Activated naive CD4-positive, alpha-beta T cell treated with anti-CD3 and anti-CD28 coated beads, Interleukin-2, amount 50 U/mL, for 72 hours (primary cell): ENCODE measurements around the gene ZNF230. TPM values are rescaled to one million over a fixed set of nuclear protein-coding genes. Genes with fewer than 3 reads are reported as not detected.

ENCODE experiments used
- ATAC-seq, 2 donors: fragments of 150-1000 bp; cut with Tn5 transposase; 2 replicates each; pipeline ENCODE4 v1.10.0; 2021; ENCODE audit warnings: mild to moderate bottlenecking in 2 of 2, moderate library complexity in 2 of 2
- DNase-seq, 2 donors: peaks; one replicate each; pipeline ENCODE4 v3.0.0; 2021 to 2022; ENCODE audit warnings: low spot score in 2 of 2
- H3K27ac Mint-ChIP-seq, 2 donors: one replicate each; pipeline ENCODE4 v1.8.0; 2022; ENCODE audit warnings: mild to moderate bottlenecking in 2 of 2, mixed read lengths in 2 of 2
- H3K36me3 Mint-ChIP-seq, 2 donors: one replicate each; pipeline ENCODE4 v1.8.0; 2022; ENCODE audit warnings: mixed read lengths in 2 of 2
- H3K9me3 Mint-ChIP-seq, 2 donors: one replicate each; pipeline ENCODE4 v1.8.0; 2022; ENCODE audit warnings: mixed read lengths in 2 of 2
- total RNA-seq, 2 donors: library from RNA; stranded (reverse); gene quantifications; one replicate each; pipeline ENCODE4 v1.2.3, GENCODE V29; 2022

Gene ZNF230
- 1 to 10 TPM; 3.6 to 5.1 TPM for total RNA-seq

GRCh38 chr19:44002566-44003460, at the start of gene ZNF230:
ZNF230 (plus strand) TSS chr19:44002957; CDS start chr19:44007079, 4,122 bp downstream.
- peaks cover 49 to 60% of the 10 kb centered on the region in 2 donors for H3K36me3 Mint-ChIP-seq
- peak within 1 kb of the TSS; percentile 95 to 96 for H3K27ac Mint-ChIP-seq
- peak; percentile 70 to 80 for DNase-seq
- peak; percentile 93 to 100 for ATAC-seq
- H3K9me3 Mint-ChIP-seq: peaks cover 27 to 34% of the 10 kb centered on the region in 2 donors

DNA sequence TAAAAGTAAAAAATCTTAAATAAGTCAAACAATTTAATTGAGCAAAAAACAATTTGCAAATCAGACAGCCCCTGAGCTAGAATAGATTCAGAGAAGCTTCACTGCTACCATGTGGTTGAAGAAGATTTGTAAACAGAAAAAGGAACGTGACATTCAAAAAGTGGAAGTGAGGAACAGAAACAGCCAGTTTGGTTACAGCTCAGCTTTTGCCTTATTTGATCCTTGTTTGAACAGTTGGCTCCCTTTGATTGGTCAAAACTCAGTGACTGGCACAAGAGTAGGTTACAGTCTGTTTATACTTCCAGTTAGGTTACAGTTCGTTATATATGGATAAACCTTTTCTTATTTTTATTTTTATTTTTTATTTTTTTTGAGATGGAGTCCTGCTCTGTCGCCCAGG, 45.9 kb upstream of the ZNF230 start:
- H3K9me3 Mint-ChIP-seq: peaks cover 10 to 22% of the 10 kb centered on the region in 2 donors
- ATAC-seq (no peak), DNase-seq (no peak)
- H3K27ac Mint-ChIP-seq: no peak overlapping the region
- peaks cover 20 to 31% of the 10 kb centered on the region in 2 donors for H3K36me3 Mint-ChIP-seq

- ATAC-seq (no peak), DNase-seq (no peak)
- Mint-ChIP-seq H3K36me3 (peaks cover 26 to 32% of the 10 kb centered on the region in 2 donors), H3K9me3 (peaks cover 10 to 23% of the 10 kb centered on the region in 2 donors), H3K27ac (no peak overlapping the region)
Observed at GRCh38 chr19:43957891-43958290, 44.9 kb upstream of the ZNF230 start.

- Mint-ChIP-seq H3K9me3 (peaks cover 21 to 34% of the 10 kb centered on the region in 2 donors), H3K27ac (no peak overlapping the region), H3K36me3 (peaks cover 27 to 46% of the 10 kb centered on the region in 2 donors)
- ATAC-seq: no peak
- no peak for DNase-seq
Observed at GRCh38 chr19:43960411-43960810, 42.3 kb upstream of the ZNF230 start.

GRCh38 chr19:43966079-43966694, 36.6 kb upstream of the ZNF230 start:
- Mint-ChIP-seq H3K27ac (no peak overlapping the region), H3K9me3 (peaks cover 52 to 53% of the 10 kb centered on the region in 2 donors), H3K36me3 (peaks cover 62 to 73% of the 10 kb centered on the region in 2 donors)
- DNase-seq (no peak), ATAC-seq (no peak)

DNA sequence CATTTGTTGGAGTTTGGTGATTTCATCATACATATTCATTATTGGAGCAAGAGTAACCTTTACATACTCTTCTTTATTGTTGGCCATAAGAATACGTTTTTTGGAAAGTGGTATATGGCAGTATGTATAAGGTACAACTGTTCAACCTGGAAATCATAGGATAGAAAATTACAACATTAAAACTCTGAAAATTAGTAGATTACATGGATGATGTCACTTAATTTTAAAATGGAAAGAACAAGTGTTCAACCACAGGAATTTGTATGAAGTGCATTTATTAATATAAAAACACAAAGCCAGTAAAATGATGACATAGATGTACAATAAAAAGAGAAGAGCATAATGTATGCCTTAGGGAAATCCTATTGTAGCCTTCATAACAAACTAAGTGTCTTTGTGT, 26.0 kb upstream of the ZNF230 start:
- Mint-ChIP-seq H3K9me3 (peaks cover 26 to 30% of the 10 kb centered on the region in 2 donors), H3K27ac (no peak overlapping the region), H3K36me3 (peaks cover 15 to 31% of the 10 kb centered on the region in 2 donors)
- DNase-seq: no peak
- no peak for ATAC-seq

DNA sequence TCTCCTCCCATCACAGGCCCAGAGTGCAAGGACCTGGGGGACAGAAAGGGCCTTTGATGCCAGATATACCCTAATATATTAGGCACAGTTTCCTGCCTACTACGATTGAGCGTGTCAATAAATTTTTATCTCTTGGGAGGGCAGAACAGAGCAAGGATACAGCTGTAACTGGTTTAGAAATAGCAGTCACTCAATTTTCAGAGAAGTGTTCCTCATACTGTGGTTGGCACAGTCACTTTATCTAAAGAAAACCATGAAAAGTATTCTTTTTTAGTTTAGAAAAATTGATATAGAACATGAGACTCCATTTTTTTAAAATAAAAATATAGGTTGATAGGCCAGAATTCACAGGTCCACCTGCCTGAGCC, 19.2 kb upstream of the ZNF230 start:
- H3K27ac Mint-ChIP-seq: peak overlapping the region in 1 of 2 donors; percentile 88
- peak in 1 of 2 donors; percentile 11 for ATAC-seq
- H3K9me3 Mint-ChIP-seq: peaks cover 10 to 14% of the 10 kb centered on the region in 2 donors

DNA sequence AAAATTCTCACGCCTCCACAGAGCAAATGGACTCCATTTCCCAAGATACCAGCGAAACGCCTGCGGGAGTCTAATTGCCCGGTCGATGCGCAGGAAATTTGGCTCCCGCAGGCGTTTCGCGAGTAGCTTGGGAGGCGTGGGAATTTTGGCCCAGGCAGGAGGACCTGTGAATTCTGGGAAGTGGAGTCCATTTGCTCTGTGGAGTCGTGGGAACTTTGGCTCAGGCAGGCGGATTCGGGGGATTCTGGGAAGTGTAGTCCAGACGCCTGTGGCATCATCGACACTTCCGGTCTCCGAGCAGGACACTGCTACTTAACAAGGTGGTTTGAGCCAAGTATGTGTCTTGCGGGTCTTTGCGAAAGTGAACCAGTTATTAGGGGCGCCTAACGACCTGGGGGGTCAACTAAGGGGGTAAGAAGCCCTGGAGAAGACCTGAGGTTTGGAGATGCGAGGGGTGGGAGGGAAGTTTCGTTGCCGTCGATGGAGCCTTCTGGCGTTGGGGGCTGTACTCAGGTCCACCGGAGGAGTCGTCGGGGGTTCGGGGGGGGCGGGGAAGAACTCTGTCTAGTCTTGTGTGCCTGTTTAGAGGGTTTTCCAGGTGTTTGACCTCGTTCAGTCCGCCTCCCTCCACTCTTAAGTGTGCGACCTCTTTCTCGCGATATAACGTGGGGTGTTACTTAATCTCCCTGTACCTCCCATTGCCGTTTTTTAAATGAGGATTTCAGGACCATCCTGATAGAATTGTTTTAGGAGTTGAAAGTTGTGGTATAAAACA, 18.7 kb upstream of the ZNF230 start, which contains the start of gene ZNF155:
TSS of gene ZNF155 (plus strand) at position 277 of the 775 bp plus-strand sequence. CDS start 4,356 bp downstream, outside the sequence.
- peaks cover 9 to 23% of the 10 kb centered on the region in 2 donors for H3K36me3 Mint-ChIP-seq

More for the DNA sequence above, 19.2 kb upstream of the ZNF230 start:
- DNase-seq: no peak
- peaks cover 5 to 18% of the 10 kb centered on the region in 2 donors for H3K36me3 Mint-ChIP-seq

GRCh38 chr19:43984687-43985000, 18.1 kb upstream of the ZNF230 start:
- Mint-ChIP-seq H3K27ac (peak overlapping the region; percentile 88 to 95), H3K36me3 (peaks cover 14 to 29% of the 10 kb centered on the region in 2 donors), H3K9me3 (peaks cover 7 to 20% of the 10 kb centered on the region in 2 donors)
- peak in 1 of 2 donors; percentile 37 for ATAC-seq
- no peak for DNase-seq

More for the DNA sequence above, 18.7 kb upstream of the ZNF230 start, which contains the start of gene ZNF155:
- Mint-ChIP-seq H3K9me3 (peaks cover 9 to 15% of the 10 kb centered on the region in 2 donors), H3K27ac (peak within 1 kb of the TSS; percentile 88 to 95)
- ATAC-seq (peak; percentile 97), DNase-seq (peak; percentile 57 to 75)

- H3K9me3 Mint-ChIP-seq: peaks cover 30 to 32% of the 10 kb centered on the region in 2 donors
- DNase-seq: no peak
- H3K27ac Mint-ChIP-seq: no peak overlapping the region
- peaks cover 51 to 66% of the 10 kb centered on the region in 2 donors for H3K36me3 Mint-ChIP-seq
- ATAC-seq: no peak
Observed at GRCh38 chr19:43997631-43998290, 5.0 kb upstream of the ZNF230 start.

DNA sequence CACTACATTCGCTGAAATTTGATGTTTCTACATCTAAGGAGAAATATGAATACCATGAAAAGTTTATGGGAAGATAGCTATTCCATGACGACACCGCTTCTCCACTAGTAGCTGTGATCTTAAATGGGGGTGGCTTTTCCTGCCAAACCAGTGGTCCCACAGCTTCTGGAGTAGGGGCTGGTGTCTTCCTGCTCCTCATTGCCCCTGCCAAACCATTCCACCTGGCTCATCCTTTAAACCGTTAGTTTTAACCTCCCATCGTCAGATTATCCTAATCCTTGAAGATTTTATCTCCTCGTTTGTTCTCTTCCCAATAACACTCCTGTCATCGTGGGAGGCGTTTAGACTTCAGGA, 568 bp upstream of the ZNF230 start:
- DNase-seq (no peak), ATAC-seq (no peak)
- H3K27ac Mint-ChIP-seq: peak overlapping the region; percentile 95 to 96
- H3K9me3 Mint-ChIP-seq: peaks cover 25 to 28% of the 10 kb centered on the region in 2 donors
- H3K36me3 Mint-ChIP-seq: peaks cover 47 to 60% of the 10 kb centered on the region in 2 donors

GRCh38 chr19:44003461-44004009, 778 bp downstream of the ZNF230 start:
- peaks cover 51 to 60% of the 10 kb centered on the region in 2 donors for H3K36me3 Mint-ChIP-seq

DNA sequence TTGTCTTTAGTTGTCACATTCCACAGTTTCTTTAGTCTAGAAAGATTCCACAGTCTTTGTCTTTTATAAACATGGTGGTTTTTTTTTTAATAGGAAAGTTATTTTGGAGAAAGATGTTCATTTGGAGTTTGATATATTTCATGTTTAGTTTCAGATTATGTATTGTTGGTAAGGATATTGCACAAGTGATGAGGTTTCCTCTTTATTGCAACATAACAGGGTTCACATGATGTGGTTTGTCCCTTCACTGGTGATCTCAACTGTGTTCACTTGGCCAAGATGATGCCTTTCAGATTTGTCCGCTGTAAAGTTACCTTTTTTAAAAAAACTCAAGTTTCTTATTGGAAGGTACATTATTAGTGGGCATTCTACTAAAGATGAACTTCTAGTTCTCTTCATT, 3.2 kb downstream of the ZNF230 start:
- H3K27ac Mint-ChIP-seq: no peak overlapping the region
- H3K36me3 Mint-ChIP-seq: peaks cover 71 to 75% of the 10 kb centered on the region in 2 donors
- peaks cover 35 to 46% of the 10 kb centered on the region in 2 donors for H3K9me3 Mint-ChIP-seq
- DNase-seq (no peak), ATAC-seq (no peak)

More at GRCh38 chr19:44003461-44004009, 778 bp downstream of the ZNF230 start:
- Mint-ChIP-seq H3K27ac (peak overlapping the region; percentile 44 to 96), H3K9me3 (peaks cover 28 to 35% of the 10 kb centered on the region in 2 donors)
- DNase-seq (no peak), ATAC-seq (peak in 1 of 2 donors; percentile 35)

- Mint-ChIP-seq H3K27ac (no peak overlapping the region), H3K36me3 (peaks cover 76 to 82% of the 10 kb centered on the region in 2 donors), H3K9me3 (peaks cover 42 to 49% of the 10 kb centered on the region in 2 donors)
- DNase-seq (no peak), ATAC-seq (no peak)
Observed at GRCh38 chr19:44007473-44007872, 4.7 kb downstream of the ZNF230 start.

DNA sequence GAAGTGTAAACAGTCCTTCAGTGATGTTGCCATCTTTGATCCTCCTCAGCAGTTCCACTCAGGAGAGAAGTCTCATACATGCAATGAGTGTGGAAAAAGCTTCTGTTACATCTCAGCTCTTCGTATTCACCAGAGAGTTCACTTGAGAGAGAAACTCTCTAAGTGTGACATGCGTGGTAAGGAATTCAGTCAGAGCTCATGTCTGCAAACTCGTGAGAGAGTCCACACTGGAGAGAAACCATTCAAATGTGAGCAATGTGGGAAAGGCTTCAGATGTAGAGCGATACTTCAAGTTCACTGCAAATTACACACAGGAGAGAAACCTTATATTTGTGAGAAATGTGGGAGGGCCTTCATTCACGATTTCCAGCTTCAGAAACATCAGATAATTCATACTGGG, 7.7 kb downstream of the ZNF230 start:
- Mint-ChIP-seq H3K27ac (no peak overlapping the region), H3K9me3 (peaks cover 40 to 65% of the 10 kb centered on the region in 2 donors), H3K36me3 (peaks cover 78 to 92% of the 10 kb centered on the region in 2 donors)
- ATAC-seq (no peak), DNase-seq (no peak)

- DNase-seq (no peak), ATAC-seq (no peak)
- Mint-ChIP-seq H3K27ac (no peak overlapping the region), H3K36me3 (peaks cover 14 to 48% of the 10 kb centered on the region in 2 donors), H3K9me3 (peaks cover 26 to 27% of the 10 kb centered on the region in 2 donors)
Observed at GRCh38 chr19:44019498-44019897, 16.7 kb downstream of the ZNF230 start.
